Tibial nerve (tissue), 4 donors: ENCODE data around the gene HSD17B8. TPM values are rescaled to one million over a fixed set of nuclear protein-coding genes. Genes with fewer than 3 reads are reported as not detected.

Experiments
- DNase-seq, 2 donors: peaks; one replicate each; pipeline ENCODE4 v3.0.0-alpha.2; 2019; ENCODE audit warnings: low spot score in 2 of 2
- H3K27ac ChIP-seq, 4 donors: fragments of 200-600 bp; sonication (generic) in 3 of 4; one replicate each; pipeline ENCODE4 v1.5.1; 2017 to 2019; ENCODE audit warnings: mild to moderate bottlenecking in 1 of 4
- H3K27me3 ChIP-seq, 2 donors: fragments of 200-600 bp; sonication (generic) in 1 of 2; one replicate each; pipeline versions ENCODE4 v1.5.1 to v1.6.0; 2017 to 2019
- H3K36me3 ChIP-seq, 3 donors: fragments of 200-600 bp; sonication (generic); one replicate each; pipeline ENCODE4 v1.5.1; 2018 to 2019
- H3K4me1 ChIP-seq, 4 donors: fragments of 200-600 bp; sonication (generic) in 3 of 4; one replicate each; pipeline ENCODE4 v1.5.1; 2017 to 2019
- H3K4me3 ChIP-seq, 4 donors: fragments of 200-600 bp; sonication (generic) in 3 of 4; one replicate each; pipeline ENCODE4 v1.5.1; 2017 to 2019; ENCODE audit warnings: mild to moderate bottlenecking in 1 of 4, moderate library complexity in 1 of 4
- H3K9me3 ChIP-seq, 4 donors: fragments of 200-600 bp; sonication (generic) in 3 of 4; one replicate each; pipeline ENCODE4 v1.5.1; 2017 to 2019
- CTCF ChIP-seq, 5 experiments: fragments of 200-600 bp in 3 of 5; fragments of 450-650 bp in 2 of 5; sonication (generic) in 3 of 5; IDR thresholded peaks; one replicate each; pipeline ENCODE4 v1.5.1; 2016 to 2019; ENCODE audit warnings: antibody characterized with exemption in 5 of 5, mild to moderate bottlenecking in 3 of 5, moderate library complexity in 2 of 5
- EP300 ChIP-seq, 2 donors: sonication (generic); formaldehyde crosslinking; IDR thresholded peaks; one replicate each; pipeline ENCODE4 v1.6.1; 2017; ENCODE audit warnings: antibody characterized with exemption in 2 of 2, mild to moderate bottlenecking in 1 of 2
- POLR2A ChIP-seq, 2 donors: fragments of 450-650 bp; IDR thresholded peaks; one replicate each; pipeline ENCODE4 v1.6.1; 2017; ENCODE audit warnings: antibody characterized with exemption in 2 of 2, mild to moderate bottlenecking in 2 of 2, moderate library complexity in 2 of 2
- WGBS, 2 donors: methylation state at CpG; one replicate each; pipeline ENCODE4 v1.1.5; 2018; 5-methylcytosine and 5-hydroxymethylcytosine counted together
- total RNA-seq, 4 donors: library from RNA; depleted of rRNA; stranded (reverse); fragments of >200 nt; gene quantifications; one replicate each; pipeline ENCODE4 v1.1.0, GENCODE V29; 2016

HSD17B8 gene
- total RNA-seq, 4 donors from 2014 or later, result 10.0 to 33.9 (median 19.1) TPM

- Histone ChIP-seq H3K27ac (no peak overlapping the region), H3K9me3 (no peaks in the 10 kb centered on the region), H3K27me3 (peaks cover 0 to 28% of the 10 kb centered on the region in 2 donors), H3K4me1 (peaks cover 0 to 44% (median 15%) of the 10 kb centered on the region in 4 donors), H3K36me3 (peaks cover 0 to 8% (median under 1%) of the 10 kb centered on the region in 3 donors), H3K4me3 (no peak overlapping the region)
- TF ChIP-seq CTCF (IDR thresholded peaks at IDR 0.05), result no peak
- no peak for TF ChIP-seq EP300 (IDR thresholded peaks at IDR 0.05)
- TF ChIP-seq POLR2A (IDR thresholded peaks at IDR 0.05), result no peak
- WGBS, 2 donors, result 85 to 92% methylated on average over 7 to 8 of the region's 8 CpGs
- DNase-seq, result no peak
These were observed 15.3 kb upstream of the HSD17B8 start for GRCh38 chr6:33189164-33189563.

- Histone ChIP-seq H3K27ac (peak overlapping the region in 1 of 4 donors; percentile 26), H3K4me1 (peaks cover 0 to 44% (median 15%) of the 10 kb centered on the region in 4 donors), H3K27me3 (peaks cover 0 to 28% of the 10 kb centered on the region in 2 donors), H3K36me3 (peaks cover 0 to 15% (median 5%) of the 10 kb centered on the region in 3 donors), H3K4me3 (no peak overlapping the region), H3K9me3 (no peaks in the 10 kb centered on the region)
- no peak for TF ChIP-seq POLR2A (IDR thresholded peaks at IDR 0.05)
- no peak for TF ChIP-seq EP300 (IDR thresholded peaks at IDR 0.05)
- no peak for TF ChIP-seq CTCF (IDR thresholded peaks at IDR 0.05)
- DNase-seq, result no peak
- 55 to 59% methylated on average over 7 of the region's 7 CpGs for WGBS, 2 donors
These were observed 14.6 kb upstream of the HSD17B8 start for GRCh38 chr6:33189625-33190448.

- DNase-seq, result no peak
- peak overlapping the region in 1 of 4 donors; percentile 43 for H3K27ac ChIP-seq
- TF ChIP-seq EP300 (IDR thresholded peaks at IDR 0.05), result no peak
- TF ChIP-seq POLR2A (IDR thresholded peaks at IDR 0.05), result no peak
- no peak for TF ChIP-seq CTCF (IDR thresholded peaks at IDR 0.05)
- H3K27me3 ChIP-seq, result peaks cover 0 to 28% of the 10 kb centered on the region in 2 donors
- H3K4me1 ChIP-seq, result peaks cover 0 to 49% (median 15%) of the 10 kb centered on the region in 4 donors
- 44 to 50% methylated on average over 11 of the region's 11 CpGs for WGBS, 2 donors
- H3K9me3 ChIP-seq, result no peaks in the 10 kb centered on the region
- H3K36me3 ChIP-seq, result peaks cover 0 to 22% (median 10%) of the 10 kb centered on the region in 3 donors
- H3K4me3 ChIP-seq, result no peak overlapping the region
These were observed 13.8 kb upstream of the HSD17B8 start for GRCh38 chr6:33190504-33191107.

GRCh38 chr6:33191383-33192104 is 12.9 kb upstream of the HSD17B8 start:
- Histone ChIP-seq H3K4me1 (peaks cover 0 to 58% (median 15%) of the 10 kb centered on the region in 4 donors), H3K9me3 (no peaks in the 10 kb centered on the region), H3K27me3 (peaks cover 0 to 28% of the 10 kb centered on the region in 2 donors), H3K4me3 (no peak overlapping the region), H3K27ac (peak overlapping the region in 1 of 4 donors; percentile 84), H3K36me3 (peaks cover 0 to 28% (median 20%) of the 10 kb centered on the region in 3 donors)
- DNase-seq, result no peak
- TF ChIP-seq POLR2A (IDR thresholded peaks at IDR 0.05), result no peak
- 51 to 62% methylated on average over 8 of the region's 8 CpGs for WGBS, 2 donors

GRCh38 chr6:33192105-33192646 is 12.3 kb upstream of the HSD17B8 start, which contains the start of gene COL11A2:
Gene COL11A2 (minus strand): TSS chr6:33192467. CDS start chr6:33192240, 227 bp downstream.
- H3K36me3 ChIP-seq, result peaks cover 0 to 32% (median 25%) of the 10 kb centered on the region in 3 donors
- DNase-seq, result no peak
- peaks cover 0 to 63% (median 15%) of the 10 kb centered on the region in 4 donors for H3K4me1 ChIP-seq
- 16 to 25% methylated on average over 22 to 25 of the region's 35 CpGs for WGBS, 2 donors
- TF ChIP-seq CTCF (IDR thresholded peaks at IDR 0.05) (no peak), EP300 (IDR thresholded peaks at IDR 0.05) (no peak), POLR2A (IDR thresholded peaks at IDR 0.05) (no peak)
- peak within 1 kb of the TSS; percentile 32 to 53 (median 41) for H3K4me3 ChIP-seq
- no peaks in the 10 kb centered on the region for H3K9me3 ChIP-seq
- peak within 1 kb of the TSS; percentile 61 to 84 (median 72) for H3K27ac ChIP-seq
- H3K27me3 ChIP-seq, result peaks cover 0 to 28% of the 10 kb centered on the region in 2 donors
